Measurements from ENCODE around the gene DMBT1. TPM values are rescaled to one million over a fixed set of nuclear protein-coding genes. Genes with fewer than 3 reads are reported as not detected.
A peak's percentile ranks its signal among the peaks of the same experiment; 100 is the strongest.

The DMBT1 gene
- total RNA-seq, 1 donor from 2014 or later, result not detected

- intact Hi-C loops (cut with DNase I), result no loop called here
- ATAC-seq (ENCODE audit: poor library complexity) (peak; percentile 76), DNase-seq (no peak)
Measured at GRCh38 chr10:122632576-122632975, 72.0 kb downstream of the DMBT1 start.

DNA sequence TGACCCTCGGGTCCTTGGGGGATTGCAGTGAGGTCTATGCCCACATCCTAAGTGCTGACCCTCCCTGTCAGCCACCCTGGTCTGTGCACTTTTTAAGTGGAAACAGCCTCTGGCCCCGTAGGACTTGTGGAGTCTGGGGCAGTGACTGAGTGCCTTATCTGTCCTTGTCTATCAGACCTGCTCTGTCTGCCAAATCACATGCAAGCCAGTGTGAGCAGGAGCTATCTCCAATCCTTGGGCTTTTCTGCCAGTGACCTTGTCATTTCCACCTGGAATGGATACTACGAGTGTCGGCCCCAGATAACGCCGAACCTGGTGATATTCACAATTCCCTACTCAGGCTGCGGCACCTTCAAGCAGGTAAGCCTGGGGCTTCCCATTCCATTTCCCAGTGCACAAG is 76.4 kb downstream of the DMBT1 start:
- ATAC-seq (ENCODE audit: poor library complexity) (peak; percentile 64), DNase-seq (no peak)
- intact Hi-C loops (cut with DNase I), result no loop called here

GRCh38 chr10:122637376-122637775 is 76.8 kb downstream of the DMBT1 start:
- DNase-seq (peak; percentile 68), ATAC-seq (ENCODE audit: poor library complexity) (peak; percentile 59)
- intact Hi-C loops (cut with DNase I), result no loop called here

DNA sequence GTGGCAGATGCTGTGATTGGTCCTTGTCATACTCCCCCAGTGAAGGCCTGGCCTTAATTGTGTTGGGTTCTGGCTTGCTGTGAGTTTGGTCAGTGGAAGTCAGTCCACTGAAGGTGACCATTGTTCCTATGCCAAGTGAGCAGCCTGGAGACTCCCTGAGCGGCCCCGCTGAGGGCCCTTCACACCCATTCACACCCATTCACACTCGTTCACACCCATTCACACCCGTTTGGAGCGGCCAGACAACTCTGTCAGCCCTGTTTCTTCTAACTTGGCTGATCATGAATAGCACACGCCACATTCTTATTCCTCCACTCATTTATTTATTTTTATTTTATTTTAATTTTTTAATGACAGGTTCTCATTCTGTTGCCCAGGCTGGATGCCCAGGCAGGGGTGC is 77.6 kb downstream of the DMBT1 start:
- intact Hi-C loops (cut with DNase I), result no loop called here
- no peak for DNase-seq
- no peak for ATAC-seq (ENCODE audit: poor library complexity)

DNA sequence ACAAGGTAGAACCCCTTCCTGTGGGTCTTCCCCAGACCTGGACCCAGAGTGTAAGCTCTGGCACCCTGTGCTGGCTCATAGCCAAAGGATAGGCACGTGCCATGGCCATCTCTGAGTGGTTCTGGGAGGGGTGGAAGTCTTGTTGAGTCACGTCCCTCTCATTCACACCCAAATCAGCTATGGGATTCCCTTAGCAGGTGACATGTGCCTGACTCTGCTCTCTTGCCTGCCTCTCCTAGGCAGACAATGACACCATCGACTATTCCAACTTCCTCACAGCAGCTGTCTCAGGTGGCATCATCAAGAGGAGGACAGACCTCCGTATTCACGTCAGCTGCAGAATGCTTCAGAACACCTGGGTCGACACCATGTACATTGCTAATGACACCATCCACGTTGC is 79.2 kb downstream of the DMBT1 start:
- DNase-seq (no peak), ATAC-seq (ENCODE audit: poor library complexity) (no peak)
- intact Hi-C loops (cut with DNase I), result no loop called here

DNA sequence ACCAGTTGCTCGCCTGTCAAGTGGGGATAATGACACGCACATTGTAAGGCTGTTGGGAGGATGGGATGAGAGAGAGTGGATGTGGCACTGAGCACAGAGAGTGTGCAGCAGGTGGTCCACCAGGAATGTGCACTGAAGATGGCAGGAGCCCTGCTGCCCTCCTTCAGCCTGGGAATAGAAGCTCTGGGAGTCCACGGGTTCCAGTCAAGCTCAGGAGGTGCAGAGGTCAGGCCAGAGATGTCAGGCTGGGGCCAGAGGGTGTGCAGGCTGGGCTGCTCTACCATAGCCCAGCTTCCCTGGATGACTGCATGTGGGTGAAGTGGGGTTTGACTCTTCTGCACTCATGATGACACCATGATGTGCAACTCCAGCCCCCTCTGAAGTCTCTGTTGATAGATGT is 80.4 kb downstream of the DMBT1 start:
- no peak for DNase-seq
- intact Hi-C loops (cut with DNase I), result no loop called here
- no peak for ATAC-seq (ENCODE audit: poor library complexity)

DNA sequence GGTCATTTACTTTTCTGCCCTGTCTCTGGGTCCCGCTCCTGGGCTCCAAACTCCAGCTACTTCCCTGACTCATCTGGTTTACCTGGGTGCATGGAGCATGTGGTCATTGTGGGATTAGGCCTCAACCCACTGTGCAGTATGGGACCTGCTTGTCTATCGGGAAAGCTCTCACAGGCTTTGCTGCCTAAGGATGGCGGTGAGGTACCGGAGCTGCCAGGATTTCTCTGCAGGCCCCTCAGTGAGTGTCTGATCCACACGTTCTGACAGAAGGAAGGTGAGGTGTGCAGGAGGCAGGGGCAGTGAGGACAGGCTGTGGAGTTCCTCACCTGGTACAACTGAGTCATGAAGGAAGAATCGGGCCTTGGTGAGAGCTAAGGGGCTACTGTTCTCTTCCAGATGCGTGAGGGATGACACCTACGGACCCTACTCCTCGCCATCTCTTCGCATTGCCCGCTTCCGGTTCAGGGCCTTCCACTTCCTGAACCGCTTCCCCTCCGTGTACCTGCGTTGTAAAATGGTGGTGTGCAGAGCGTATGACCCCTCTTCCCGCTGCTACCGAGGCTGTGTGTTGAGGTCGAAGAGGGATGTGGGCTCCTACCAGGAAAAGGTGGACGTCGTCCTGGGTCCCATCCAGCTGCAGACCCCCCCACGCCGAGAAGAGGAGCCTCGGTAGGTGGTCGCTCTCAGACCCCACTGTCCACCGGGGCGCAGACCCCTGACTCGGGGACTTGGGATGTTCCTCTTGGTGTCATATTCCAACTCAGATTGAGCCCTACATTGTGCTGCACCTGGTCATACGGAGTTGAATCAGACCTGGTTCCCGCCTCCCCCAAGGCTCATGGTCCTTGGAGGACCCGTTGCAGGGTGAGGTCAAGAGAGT is 82.4 kb downstream of the DMBT1 start:
- intact Hi-C loops (cut with DNase I), result no loop called here
- DNase-seq (no peak), ATAC-seq (ENCODE audit: poor library complexity) (no peak)

DNA sequence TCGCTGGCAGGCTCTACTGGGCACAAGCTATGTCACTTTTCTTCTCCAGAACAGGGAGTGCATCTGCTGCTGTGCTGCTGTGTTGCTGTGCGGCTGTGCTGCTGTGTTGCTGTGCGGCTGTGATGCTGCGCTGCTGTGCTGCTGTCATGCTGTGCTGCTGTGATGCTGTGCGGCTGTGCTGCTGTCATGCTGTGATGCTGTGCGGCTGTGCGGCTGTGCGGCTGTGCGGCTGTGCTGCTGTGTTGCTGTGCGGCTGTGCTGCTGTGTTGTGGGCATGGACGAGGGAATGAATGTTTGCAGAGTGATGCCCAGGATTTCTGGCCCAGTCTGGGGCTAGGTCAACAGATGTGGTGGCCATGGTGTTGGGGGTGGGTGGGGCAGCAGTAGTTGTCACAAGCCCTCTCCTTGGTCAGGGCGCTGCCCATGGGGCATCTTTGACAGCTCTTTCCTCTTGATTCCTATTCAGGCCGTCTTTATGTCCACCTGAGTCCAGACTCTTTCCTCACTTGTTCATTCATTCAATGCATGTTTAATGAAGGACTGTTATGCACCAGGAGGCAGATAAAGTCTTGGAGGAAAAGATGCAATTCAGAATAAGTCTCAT is 83.5 kb downstream of the DMBT1 start:
- no peak for DNase-seq
- intact Hi-C loops (cut with DNase I), result no loop called here
- ATAC-seq (ENCODE audit: poor library complexity), result no peak

DNA sequence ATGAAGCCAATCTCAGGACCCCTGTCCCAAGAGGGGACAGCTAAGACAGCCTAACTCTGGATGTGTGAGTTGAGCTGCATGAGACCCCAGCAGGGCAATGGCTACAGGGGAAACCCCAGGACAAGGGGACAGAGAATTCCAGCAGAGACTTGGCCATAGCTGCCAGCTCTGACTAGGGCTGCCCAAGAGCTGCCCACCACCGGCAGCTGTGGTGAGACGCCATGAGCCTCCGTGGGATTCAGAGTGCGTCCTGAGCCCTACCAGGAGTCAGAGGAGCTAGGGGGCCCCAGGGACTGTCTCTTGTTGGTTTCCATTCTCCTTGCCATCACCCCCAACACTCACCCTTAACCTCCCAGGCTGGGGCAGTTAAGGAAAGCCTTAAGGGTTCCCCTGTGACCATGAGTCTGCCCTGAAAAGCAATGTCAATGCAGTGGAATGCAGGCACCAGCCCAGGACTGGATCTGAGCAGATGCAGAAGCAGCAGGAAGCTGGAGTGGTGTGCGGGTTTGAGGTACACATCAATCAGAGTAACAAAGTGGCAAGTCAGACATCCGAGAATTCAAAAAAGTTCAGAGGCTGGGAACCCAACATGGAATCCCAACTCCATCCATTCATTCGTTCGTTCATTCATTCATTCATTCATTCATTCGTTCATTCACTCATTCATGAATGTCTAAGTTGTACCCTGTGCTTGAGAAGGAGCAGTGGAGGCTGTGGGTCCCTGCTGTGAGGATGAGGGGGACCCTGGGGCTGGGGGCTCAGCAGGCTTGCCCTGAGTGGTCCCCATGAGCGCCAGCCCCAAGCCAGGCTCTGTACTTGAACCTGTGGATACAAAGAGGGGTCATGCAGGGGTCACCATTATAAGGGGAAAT is 86.2 kb downstream of the DMBT1 start:
- ATAC-seq (ENCODE audit: poor library complexity) (no peak), DNase-seq (no peak)
- intact Hi-C loops (cut with DNase I), result loop anchor here (5.0 kb wide), 1 partner anchor 56 kb away; no protein-coding TSS in a partner anchor

DNA sequence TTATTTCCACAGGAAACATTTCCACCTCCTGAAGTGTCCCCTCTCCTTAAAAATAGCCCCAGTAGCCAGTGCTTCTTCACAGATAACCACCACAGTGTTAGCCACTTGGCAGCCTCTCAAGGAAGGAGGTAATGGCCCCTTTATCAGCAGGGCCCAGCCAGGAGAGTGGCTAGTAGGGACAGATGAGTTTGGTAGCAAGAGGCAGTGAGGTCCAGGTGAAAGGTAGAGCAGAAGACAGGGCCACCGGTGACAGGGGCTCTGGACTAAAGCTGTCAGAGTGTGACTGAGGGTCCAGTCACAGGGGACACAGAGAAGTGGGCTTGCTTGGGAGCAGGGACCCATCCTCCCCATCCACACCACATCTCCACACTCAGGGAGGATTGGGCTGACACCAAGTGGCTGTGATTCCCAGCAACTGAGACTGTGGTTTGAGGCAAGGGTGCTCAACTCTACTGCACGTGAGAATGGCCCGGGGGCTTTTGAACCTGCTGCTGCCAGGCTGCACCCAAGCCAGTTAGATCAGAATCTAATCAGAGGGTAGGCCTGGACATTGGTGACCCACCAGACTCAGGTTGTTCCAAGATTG is 86.9 kb downstream of the DMBT1 start:
- intact Hi-C loops (cut with DNase I), result loop anchor here (5.0 kb wide), 1 partner anchor 55 kb away; no protein-coding TSS in a partner anchor
- DNase-seq (no peak), ATAC-seq (ENCODE audit: poor library complexity) (no peak)

GRCh38 chr10:122648599-122649428 is 88.3 kb downstream of the DMBT1 start:
- intact Hi-C loops (cut with DNase I), result loop anchor here (5.0 kb wide), 1 partner anchor 53 kb away; no protein-coding TSS in a partner anchor
- peak; percentile 68 for DNase-seq
- peak; percentile 87 for ATAC-seq (ENCODE audit: poor library complexity)

DNA sequence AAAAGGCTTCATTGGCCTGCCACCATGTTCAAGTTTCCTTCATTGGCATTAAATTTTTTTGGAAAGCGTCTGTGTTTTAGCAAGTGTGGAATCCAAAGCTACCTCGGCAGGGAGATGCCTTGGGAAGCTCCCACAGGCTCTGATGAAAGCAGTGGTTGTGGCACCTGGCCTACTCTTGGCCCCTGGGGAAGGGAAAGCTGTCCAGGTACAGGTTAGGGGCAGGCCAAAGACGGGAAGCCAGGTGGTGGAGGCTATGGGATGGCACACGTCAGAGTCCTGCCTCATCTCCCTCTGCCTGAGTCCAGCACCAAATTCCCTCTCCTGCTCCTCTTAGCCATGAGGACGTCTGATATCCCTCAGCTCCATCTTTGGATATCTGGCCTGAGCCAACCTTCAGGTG is 89.3 kb downstream of the DMBT1 start:
- intact Hi-C loops (cut with DNase I), result loop anchor here (5.0 kb wide), 1 partner anchor 52 kb away; no protein-coding TSS in a partner anchor
- DNase-seq (no peak), ATAC-seq (ENCODE audit: poor library complexity) (no peak)

DNA sequence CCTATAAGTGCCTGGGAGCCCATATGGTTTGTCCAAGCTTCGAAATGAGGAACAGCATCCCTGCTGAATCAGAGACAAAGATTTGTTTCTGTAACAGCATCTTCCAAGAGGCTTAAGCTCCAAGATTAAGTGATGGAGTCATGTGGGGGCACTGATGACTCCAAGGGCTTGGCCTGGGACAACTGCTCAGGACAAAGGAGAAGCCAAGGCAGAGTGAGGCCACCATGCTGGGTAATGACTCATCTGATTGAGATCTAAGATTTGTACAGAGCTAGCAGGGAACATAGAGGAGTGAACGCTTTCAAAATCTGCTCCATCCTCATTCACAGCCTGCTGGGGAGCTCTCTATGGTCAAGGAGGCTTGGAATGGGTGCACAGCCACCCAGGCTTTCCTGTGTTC is 89.8 kb downstream of the DMBT1 start:
- ATAC-seq (ENCODE audit: poor library complexity), result no peak
- intact Hi-C loops (cut with DNase I), result no loop called here
- DNase-seq, result no peak

DNA sequence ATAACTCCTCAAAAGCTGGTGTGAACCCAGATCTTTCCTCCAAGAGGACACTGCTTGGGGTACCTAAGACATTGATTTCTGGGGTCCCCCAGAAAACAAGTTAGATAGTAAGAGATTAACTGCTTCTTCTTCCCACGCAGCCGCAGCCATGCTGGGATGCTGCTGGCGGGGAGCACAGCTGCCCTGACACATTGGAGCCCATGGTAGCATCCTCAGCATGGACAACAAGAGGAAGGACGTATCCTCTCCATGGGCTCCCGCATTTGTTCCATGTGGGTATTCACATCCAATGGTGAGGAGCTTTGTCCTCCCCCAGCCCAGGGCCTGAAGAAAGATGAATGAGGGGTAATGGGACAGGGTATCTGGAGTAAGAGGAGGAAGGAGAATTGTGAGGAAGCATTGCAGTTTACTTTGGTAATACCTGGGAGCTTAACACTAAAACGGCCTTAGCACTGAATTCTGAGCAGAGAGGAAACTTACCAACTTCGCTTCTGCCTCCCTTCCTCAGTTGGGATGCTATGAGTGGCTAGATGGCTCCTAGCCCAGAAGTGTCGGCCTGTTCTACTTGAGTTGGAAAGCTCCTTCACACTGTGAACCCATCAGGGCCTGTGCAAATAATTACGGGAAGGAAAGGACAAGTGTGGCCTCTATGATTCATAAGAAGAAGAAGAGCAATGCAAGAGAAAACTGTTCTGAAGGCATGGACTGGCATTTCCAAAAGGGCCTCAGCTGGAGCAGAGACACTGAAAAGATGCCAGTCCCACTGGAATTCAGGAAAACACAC is 95.2 kb downstream of the DMBT1 start:
- intact Hi-C loops (cut with DNase I), result no loop called here
- no peak for DNase-seq
- ATAC-seq (ENCODE audit: poor library complexity), result no peak

GRCh38 chr10:122656308-122656705 is 95.8 kb downstream of the DMBT1 start:
- DNase-seq, result no peak
- intact Hi-C loops (cut with DNase I), result no loop called here
- no peak for ATAC-seq (ENCODE audit: poor library complexity)

DNA sequence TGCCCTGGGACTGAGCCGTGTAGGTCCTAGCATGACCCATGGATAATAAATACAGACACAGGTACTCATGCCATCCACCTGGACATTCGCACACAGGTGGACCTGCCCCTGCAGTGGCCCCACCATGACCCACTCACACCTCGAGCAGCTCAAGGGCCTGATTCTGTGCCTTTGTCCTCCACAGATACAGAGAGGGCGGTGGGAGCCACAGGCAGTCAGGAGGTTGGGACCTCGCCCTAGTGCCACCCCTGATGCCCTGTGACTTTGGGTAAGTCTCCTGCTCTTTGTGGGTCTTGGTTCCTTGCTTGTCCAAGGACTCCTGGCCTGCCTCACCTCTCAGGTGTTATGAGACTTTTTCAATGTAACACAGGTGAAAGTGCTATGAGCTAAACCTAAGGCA is 96.2 kb downstream of the DMBT1 start:
- DNase-seq (no peak), ATAC-seq (ENCODE audit: poor library complexity) (no peak)
- intact Hi-C loops (cut with DNase I), result no loop called here

DNA sequence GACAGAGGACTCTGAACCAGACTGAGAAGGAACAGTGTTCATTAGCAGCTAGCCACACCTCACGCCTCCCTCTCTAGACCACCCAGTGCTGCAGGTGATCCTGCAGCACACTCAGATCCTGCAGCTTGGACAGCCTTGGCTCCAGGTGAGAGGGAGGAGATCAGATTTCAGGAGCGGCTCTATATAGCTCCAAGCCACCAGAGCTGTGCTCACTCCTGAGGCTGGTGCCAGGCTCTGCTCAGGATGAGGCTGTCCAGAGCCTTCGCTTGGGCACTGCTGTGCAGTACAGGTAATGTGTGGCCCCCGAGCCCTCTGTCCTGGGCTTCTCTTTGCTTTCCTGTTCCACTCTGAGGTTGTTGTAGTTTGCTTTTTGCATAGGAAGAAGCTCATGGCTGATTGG is 96.7 kb downstream of the DMBT1 start:
- DNase-seq, result no peak
- no peak for ATAC-seq (ENCODE audit: poor library complexity)
- intact Hi-C loops (cut with DNase I), result no loop called here
